Panc1 (cell line): ENCODE results near the gene SNPH.

ENCODE experiments used
- POLR2AphosphoS5 ChIP-seq: IDR thresholded peaks from 2 replicates; pipeline ENCODE4 v1.6.1; 2012; ENCODE audit warnings: mild to moderate bottlenecking, low read depth, low read length, moderate library complexity
- TF ChIP-seq, protein P1 (sequence below), 2 experiments: IDR thresholded peaks; 2 replicates each; pipeline ENCODE4 v1.6.1; 2011 to 2012; ENCODE audit warnings: low read depth in 2 of 2, control low read depth in 1 of 2, low read length in 1 of 2, mild to moderate bottlenecking in 1 of 2, moderate library complexity in 1 of 2; ENCODE audit not compliant: insufficient read depth in 1 of 2
- TF ChIP-seq, protein P2 (sequence below): fragments of 450-650 bp; IDR thresholded peaks from 2 replicates; pipeline ENCODE4 v1.5.1; 2017; ENCODE audit warnings: mild to moderate bottlenecking

DNA sequence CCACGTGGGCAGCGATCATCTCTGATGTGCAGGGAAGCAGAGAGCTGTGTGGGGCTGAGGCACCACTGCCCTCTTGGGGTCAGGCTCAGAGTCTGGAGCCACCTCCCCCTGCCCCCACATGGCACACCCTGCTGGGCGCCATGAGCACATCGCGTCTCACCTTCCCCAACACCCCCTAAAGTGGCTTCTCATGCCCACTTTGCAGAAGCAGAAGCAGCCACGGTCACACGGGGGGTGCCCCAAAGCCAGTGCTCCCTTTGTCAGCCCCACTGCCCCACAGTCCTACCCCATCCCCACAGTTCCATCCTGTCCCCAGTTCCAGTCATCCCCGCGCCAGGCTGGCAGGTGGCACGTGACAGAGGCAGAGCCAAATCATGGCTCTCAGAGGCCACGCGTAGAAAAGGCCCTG lies 43.3 kb downstream of the SNPH start:
- TF ChIP-seq, protein P1, sequence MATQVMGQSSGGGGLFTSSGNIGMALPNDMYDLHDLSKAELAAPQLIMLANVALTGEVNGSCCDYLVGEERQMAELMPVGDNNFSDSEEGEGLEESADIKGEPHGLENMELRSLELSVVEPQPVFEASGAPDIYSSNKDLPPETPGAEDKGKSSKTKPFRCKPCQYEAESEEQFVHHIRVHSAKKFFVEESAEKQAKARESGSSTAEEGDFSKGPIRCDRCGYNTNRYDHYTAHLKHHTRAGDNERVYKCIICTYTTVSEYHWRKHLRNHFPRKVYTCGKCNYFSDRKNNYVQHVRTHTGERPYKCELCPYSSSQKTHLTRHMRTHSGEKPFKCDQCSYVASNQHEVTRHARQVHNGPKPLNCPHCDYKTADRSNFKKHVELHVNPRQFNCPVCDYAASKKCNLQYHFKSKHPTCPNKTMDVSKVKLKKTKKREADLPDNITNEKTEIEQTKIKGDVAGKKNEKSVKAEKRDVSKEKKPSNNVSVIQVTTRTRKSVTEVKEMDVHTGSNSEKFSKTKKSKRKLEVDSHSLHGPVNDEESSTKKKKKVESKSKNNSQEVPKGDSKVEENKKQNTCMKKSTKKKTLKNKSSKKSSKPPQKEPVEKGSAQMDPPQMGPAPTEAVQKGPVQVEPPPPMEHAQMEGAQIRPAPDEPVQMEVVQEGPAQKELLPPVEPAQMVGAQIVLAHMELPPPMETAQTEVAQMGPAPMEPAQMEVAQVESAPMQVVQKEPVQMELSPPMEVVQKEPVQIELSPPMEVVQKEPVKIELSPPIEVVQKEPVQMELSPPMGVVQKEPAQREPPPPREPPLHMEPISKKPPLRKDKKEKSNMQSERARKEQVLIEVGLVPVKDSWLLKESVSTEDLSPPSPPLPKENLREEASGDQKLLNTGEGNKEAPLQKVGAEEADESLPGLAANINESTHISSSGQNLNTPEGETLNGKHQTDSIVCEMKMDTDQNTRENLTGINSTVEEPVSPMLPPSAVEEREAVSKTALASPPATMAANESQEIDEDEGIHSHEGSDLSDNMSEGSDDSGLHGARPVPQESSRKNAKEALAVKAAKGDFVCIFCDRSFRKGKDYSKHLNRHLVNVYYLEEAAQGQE (IDR thresholded peaks at IDR 0.05; ENCODE audit: insufficient read depth in 1 of 2, low read depth in 2 of 2, low read length in 1 of 2): no peak
- TF ChIP-seq, protein P2, sequence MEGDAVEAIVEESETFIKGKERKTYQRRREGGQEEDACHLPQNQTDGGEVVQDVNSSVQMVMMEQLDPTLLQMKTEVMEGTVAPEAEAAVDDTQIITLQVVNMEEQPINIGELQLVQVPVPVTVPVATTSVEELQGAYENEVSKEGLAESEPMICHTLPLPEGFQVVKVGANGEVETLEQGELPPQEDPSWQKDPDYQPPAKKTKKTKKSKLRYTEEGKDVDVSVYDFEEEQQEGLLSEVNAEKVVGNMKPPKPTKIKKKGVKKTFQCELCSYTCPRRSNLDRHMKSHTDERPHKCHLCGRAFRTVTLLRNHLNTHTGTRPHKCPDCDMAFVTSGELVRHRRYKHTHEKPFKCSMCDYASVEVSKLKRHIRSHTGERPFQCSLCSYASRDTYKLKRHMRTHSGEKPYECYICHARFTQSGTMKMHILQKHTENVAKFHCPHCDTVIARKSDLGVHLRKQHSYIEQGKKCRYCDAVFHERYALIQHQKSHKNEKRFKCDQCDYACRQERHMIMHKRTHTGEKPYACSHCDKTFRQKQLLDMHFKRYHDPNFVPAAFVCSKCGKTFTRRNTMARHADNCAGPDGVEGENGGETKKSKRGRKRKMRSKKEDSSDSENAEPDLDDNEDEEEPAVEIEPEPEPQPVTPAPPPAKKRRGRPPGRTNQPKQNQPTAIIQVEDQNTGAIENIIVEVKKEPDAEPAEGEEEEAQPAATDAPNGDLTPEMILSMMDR: no peak
- TF ChIP-seq POLR2AphosphoS5: no peak
